NOMO-1 treated with dmso at 0.1 percent for 144 hours (cell line): ENCODE results near the gene LCORL.
A peak's percentile ranks its signal among the peaks of the same experiment; 100 is the strongest.
"Not testable (repeated sequence)": the region's sequence is repeated elsewhere in the genome, so short reads cannot be mapped to it uniquely, and the experiment has no call there.

Source experiments
- DNase-seq: peaks from one replicate; lab custom pipeline; 2025; ENCODE audit not compliant: unreplicated experiment; lab: John Stamatoyannopoulos, UW

Gene LCORL

DNA sequence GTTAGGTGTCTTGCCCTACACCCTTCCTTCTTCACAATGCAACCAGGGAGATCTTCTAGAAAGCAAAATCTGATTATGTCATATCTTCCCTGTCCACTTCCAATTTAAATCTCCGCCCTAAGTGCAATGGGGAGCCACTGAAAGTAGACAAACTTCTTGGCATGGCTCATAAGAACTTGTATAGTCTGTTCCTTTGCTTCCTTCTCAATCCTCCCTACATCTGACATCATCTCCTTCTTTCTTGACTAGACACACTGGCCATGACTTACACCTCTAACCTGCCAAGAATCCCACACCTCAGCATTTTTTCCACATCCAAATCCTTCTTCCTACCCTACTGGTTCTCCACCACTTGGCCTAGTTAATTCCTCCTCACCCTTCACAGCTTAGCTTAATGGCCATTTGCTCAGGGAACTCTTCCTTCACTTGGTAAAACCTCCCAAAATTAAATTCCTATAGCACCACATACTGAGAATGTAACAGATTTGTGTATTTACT lies 155.6 kb downstream of the LCORL start:
- no peak for DNase-seq

GRCh38 chr4:17861906-17862305 lies 159.6 kb downstream of the LCORL start:
- not testable (repeated sequence) for DNase-seq

GRCh38 chr4:17859793-17860406 lies 161.7 kb downstream of the LCORL start:
- DNase-seq, result no peak

DNA sequence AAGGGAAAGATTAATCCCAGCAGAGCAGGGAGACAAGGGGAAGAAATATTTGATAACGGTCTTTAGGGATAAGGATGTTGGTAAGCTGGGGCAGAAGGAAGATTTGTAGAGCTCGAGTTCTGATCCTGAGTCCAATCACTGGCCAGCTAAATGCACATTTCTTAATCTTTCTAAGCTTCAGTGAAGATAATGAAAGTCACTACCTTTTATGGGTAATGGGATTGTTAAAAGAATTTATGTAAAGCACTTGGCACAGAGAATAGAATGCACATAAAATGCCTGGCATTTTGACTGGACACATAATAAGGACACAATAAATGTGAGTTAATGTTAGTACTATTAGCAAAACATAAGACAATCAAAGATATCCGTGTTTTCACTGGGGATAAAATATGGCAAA lies 167.5 kb downstream of the LCORL start:
- no peak for DNase-seq

DNA sequence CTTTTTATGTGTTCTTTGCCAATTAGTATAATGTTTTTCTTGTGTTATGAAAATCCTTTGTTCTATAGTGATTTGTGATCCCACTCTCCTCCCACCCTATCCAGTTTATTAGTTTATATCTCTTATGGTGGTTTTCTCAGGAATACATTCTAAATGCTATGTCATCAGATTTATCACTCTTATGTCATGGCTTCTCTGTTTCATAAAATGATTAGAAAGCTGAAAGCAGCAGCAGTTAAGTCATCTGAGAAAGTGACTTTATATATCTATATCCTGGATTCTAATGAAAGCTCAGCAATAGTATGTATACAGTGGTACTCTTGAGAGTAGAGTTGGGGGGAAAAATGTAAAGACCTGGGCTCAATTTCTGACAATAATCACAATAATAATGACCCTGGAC lies 169.6 kb downstream of the LCORL start:
- no peak for DNase-seq

DNA sequence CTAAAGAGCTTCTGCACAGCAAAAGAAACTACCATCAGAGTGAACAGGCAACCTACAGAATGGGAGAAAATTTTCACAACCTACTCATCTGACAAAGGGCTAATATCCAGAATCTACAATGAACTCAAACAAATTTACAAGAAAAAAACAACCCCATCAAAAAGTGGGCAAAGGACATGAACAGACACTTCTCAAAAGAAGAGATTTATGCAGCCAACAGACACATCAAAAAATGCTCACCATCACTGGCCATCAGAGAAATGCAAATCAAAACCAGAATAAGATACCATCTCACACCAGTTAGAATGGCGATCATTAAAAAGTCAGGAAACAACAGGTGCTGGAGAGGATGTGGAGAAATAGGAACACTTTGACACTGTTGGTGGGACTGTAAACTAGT lies 171.3 kb downstream of the LCORL start:
- DNase-seq, result not testable (repeated sequence)

GRCh38 chr4:17846266-17846665 lies 175.3 kb downstream of the LCORL start:
- no peak for DNase-seq

GRCh38 chr4:17823871-17824669 lies 197.5 kb downstream of the LCORL start:
- no peak for DNase-seq

GRCh38 chr4:17817027-17817426 lies 204.5 kb downstream of the LCORL start:
- DNase-seq, result peak; percentile 1

- DNase-seq, result no peak
Observed at GRCh38 chr4:17816142-17816541, 205.4 kb downstream of the LCORL start.

DNA sequence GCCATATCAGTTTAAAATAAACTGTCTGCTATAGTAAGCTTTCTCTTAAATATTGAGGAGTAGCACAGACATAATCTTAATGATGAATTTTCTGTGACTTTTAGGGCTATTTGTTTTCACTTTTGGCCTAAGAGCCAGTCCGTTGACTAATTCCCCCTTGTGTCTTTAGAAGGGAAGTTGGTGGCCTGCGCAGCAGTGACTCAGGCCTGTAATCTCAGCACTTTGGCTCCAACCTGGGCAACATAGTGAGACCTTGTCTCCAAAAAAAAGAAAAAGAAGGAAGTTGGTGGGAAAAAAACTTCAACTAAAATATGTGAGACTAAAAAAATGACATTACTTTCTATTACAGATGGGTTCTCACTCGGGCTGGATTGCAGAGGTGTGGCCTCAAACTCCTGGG lies 207.4 kb downstream of the LCORL start:
- peak; percentile 25 for DNase-seq

DNA sequence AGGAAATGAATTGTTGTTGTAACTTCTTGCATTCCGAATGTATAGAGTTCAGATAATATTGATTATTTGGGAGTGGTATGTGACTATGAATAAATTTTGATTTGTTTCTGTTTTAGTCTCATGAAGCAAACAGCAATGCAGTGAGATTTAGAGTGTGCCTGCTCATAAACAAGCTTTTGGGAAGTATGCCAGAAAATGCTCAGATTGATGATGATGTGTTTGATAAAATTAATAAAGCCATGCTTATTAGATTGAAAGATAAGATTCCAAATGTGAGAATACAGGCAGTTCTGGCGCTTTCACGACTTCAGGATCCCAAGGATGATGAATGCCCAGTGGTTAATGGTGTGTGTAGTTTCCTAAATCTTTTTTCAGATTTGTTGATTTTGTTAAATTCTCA lies 208.8 kb downstream of the LCORL start:
- DNase-seq, result no peak

- no peak for DNase-seq
Observed at GRCh38 chr4:17812125-17812524, 209.4 kb downstream of the LCORL start.

GRCh38 chr4:17811078-17811603 lies 210.4 kb downstream of the LCORL start:
- no peak for DNase-seq

- peak; percentile 98 for DNase-seq
Observed at GRCh38 chr4:17810260-17811077, 211.1 kb downstream of the LCORL start, which contains the start of the genes DCAF16 and NCAPG. TSS of gene DCAF16 (minus strand) at chr4:17810757. CDS start at chr4:17804141, 6,616 bp downstream. TSS of gene NCAPG (plus strand) at chr4:17810979. CDS start at chr4:17811078, 99 bp downstream.

DNA sequence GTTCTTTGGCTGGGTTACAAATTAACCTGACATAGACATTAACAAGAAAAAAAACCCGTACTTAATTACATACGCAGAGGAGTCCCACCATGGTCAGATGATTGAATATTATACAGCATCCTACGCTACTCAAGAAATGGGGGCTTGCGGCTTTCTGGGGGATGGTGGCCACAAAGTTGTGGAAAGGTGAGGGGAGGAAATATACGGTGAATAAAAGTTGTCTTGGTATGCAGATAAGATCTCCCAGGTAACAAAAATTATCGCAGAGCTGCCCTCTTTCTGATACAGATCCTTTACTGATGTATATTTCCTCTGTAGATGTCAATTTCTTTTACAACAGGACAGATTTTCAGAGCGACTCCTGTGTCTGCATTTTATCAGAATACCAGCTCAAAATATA lies 211.9 kb downstream of the LCORL start:
- no peak for DNase-seq

DNA sequence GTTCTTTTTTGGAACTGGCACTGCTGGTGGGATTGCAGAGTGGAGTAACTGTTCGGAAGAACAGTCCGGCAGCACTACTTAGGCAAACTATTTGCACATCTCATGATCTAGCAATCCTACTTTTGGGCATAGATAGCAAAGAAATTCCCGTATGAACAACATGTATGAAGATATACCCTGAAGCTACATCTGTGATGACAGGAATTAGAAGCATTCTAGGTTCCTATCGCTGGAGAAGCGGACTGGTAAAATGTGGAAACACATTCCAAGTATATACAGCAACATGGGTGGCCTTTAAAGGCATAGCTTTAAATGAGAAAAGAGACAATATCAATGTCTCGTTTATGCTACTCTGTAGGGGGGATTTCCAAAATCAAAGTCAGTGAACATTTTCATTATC lies 214.1 kb downstream of the LCORL start:
- DNase-seq, result no peak

GRCh38 chr4:17805580-17806155 lies 215.9 kb downstream of the LCORL start:
- DNase-seq, result no peak

DNA sequence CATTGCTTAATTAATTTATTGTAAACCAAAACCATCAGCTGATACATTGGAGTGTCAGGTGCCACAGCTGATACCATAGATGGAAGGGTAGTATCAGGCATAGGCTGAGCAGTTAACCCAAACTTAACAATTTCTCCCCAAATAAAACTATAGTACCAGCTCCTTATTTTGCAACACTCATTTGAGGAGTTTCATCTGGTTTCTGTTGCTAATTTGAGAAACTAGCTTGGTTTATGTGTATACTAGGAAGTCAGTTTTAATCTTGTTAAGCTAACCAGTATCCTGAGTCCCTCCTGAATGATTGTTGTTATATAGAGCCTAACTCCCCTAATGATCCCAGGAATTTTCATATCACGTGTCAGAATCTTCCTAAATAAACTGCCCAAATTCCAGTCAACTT lies 223.7 kb downstream of the LCORL start:
- no peak for DNase-seq

- DNase-seq, result no peak
Observed at GRCh38 chr4:17794730-17795129, 226.8 kb downstream of the LCORL start.
